HL-60 (cell line): ENCODE data around the gene RASA2.
"Not testable (repeated sequence)": the region's sequence is repeated elsewhere in the genome, so short reads cannot be mapped to it uniquely, and the experiment has no call there.

Experiments
- CTCF ChIP-seq: IDR thresholded peaks from one replicate; pipeline ENCODE4 v1.5.1; 2011; ENCODE audit warnings: low read length, control low read depth, inconsistent platforms; ENCODE audit not compliant: insufficient read depth
- GABPA ChIP-seq: IDR thresholded peaks from 2 replicates; pipeline ENCODE4 v1.6.1; 2012; ENCODE audit warnings: low read depth
- POLR2AphosphoS5 ChIP-seq: IDR thresholded peaks from 2 replicates; pipeline ENCODE4 v1.6.1; 2012; ENCODE audit warnings: low read depth
- TF ChIP-seq, protein P1 (sequence below): IDR thresholded peaks from 2 replicates; pipeline ENCODE4 v1.6.1; 2012; ENCODE audit warnings: low read depth; ENCODE audit not compliant: insufficient replicate concordance

DNA sequence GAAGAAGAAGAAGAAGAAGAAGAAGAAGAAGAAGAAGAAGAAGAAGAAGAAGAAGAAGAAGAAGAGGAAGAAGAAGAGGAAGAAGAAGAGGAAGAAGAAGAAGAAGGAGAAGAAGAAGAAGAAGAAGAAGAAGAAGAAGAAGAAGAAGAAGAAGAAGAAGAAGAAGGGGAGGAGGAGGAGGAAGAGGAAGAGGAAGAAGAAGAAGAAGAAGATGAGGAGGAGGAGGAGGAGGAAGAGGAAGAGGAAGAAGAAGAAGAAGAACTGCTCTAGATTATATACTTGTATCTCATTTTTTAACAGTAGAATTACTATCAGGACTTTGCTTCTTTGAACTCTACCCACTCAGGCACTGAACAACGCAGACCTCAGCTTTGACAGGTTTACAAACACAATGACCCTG lies 8.0 kb upstream of the RASA2 start:
- TF ChIP-seq CTCF, POLR2AphosphoS5, GABPA: not testable (repeated sequence)
- TF ChIP-seq, protein P1, sequence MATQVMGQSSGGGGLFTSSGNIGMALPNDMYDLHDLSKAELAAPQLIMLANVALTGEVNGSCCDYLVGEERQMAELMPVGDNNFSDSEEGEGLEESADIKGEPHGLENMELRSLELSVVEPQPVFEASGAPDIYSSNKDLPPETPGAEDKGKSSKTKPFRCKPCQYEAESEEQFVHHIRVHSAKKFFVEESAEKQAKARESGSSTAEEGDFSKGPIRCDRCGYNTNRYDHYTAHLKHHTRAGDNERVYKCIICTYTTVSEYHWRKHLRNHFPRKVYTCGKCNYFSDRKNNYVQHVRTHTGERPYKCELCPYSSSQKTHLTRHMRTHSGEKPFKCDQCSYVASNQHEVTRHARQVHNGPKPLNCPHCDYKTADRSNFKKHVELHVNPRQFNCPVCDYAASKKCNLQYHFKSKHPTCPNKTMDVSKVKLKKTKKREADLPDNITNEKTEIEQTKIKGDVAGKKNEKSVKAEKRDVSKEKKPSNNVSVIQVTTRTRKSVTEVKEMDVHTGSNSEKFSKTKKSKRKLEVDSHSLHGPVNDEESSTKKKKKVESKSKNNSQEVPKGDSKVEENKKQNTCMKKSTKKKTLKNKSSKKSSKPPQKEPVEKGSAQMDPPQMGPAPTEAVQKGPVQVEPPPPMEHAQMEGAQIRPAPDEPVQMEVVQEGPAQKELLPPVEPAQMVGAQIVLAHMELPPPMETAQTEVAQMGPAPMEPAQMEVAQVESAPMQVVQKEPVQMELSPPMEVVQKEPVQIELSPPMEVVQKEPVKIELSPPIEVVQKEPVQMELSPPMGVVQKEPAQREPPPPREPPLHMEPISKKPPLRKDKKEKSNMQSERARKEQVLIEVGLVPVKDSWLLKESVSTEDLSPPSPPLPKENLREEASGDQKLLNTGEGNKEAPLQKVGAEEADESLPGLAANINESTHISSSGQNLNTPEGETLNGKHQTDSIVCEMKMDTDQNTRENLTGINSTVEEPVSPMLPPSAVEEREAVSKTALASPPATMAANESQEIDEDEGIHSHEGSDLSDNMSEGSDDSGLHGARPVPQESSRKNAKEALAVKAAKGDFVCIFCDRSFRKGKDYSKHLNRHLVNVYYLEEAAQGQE: not testable (repeated sequence)
